Thyroid gland (tissue), 4 donors: ENCODE data around the gene PDLIM4. TPM values are rescaled to one million over a fixed set of nuclear protein-coding genes. Genes with fewer than 3 reads are reported as not detected.

ENCODE experiments used
- DNase-seq, 2 donors: peaks; one replicate each; pipeline ENCODE4 v3.0.0-alpha.2; 2019
- H3K27ac ChIP-seq, 3 donors: fragments of 200-600 bp; sonication (generic); 1 replicate in 2 of 3; 2 replicates in 1 of 3; pipeline ENCODE4 v1.5.1; 2016 to 2019; ENCODE audit warnings: mild to moderate bottlenecking in 1 of 3, moderate library complexity in 1 of 3
- H3K27me3 ChIP-seq: fragments of 200-600 bp; sonication (generic); one replicate; pipeline ENCODE4 v1.5.1; 2019
- H3K36me3 ChIP-seq, 2 donors: fragments of 200-600 bp; sonication (generic); one replicate each; pipeline ENCODE4 v1.5.1; 2016 to 2019
- H3K4me1 ChIP-seq, 2 donors: fragments of 200-600 bp; sonication (generic); one replicate each; pipeline ENCODE4 v1.5.1; 2017 to 2019
- H3K4me3 ChIP-seq, 3 donors: fragments of 200-600 bp; sonication (generic); replicated peaks in 1 of 3; 1 replicate in 2 of 3; 2 replicates in 1 of 3; pipeline ENCODE4 v1.5.1; 2016; ENCODE audit warnings: mild to moderate bottlenecking in 1 of 3
- H3K9me3 ChIP-seq: fragments of 200-600 bp; sonication (generic); one replicate; pipeline ENCODE4 v1.5.1; 2017
- CTCF ChIP-seq, 6 experiments: fragments of 200-600 bp in 3 of 6; fragments of 450-650 bp in 3 of 6; sonication (generic) in 3 of 6; IDR thresholded peaks; one replicate each; pipeline ENCODE4 v1.5.1; 2016 to 2019; ENCODE audit warnings: antibody characterized with exemption in 6 of 6, mild to moderate bottlenecking in 2 of 6, inconsistent platforms in 1 of 6, moderate library complexity in 1 of 6
- POLR2A ChIP-seq, 2 donors: fragments of 450-650 bp; IDR thresholded peaks; one replicate each; pipeline ENCODE4 v1.6.1; 2017; ENCODE audit warnings: antibody characterized with exemption in 2 of 2, mild to moderate bottlenecking in 2 of 2, moderate library complexity in 1 of 2
- WGBS, 2 donors: methylation state at CpG; one replicate each; pipeline ENCODE4 v1.1.5; 2017; 5-methylcytosine and 5-hydroxymethylcytosine counted together
- intact Hi-C: fragments of 100-400 bp; cut with DNase I; formaldehyde crosslinking; loops from one replicate; pipeline ENCODE4 v1.15.1; 2023
- total RNA-seq, 4 donors: library from RNA; depleted of rRNA; stranded (reverse); fragments of >200 nt; gene quantifications; one replicate each; pipeline ENCODE4 v1.2.3, GENCODE V29; 2016

Gene PDLIM4
- total RNA-seq, 4 donors from 2014 or later: 6.0 to 25.4 (median 13.3) TPM

- Histone ChIP-seq H3K36me3 (no peaks in the 10 kb centered on the region), H3K4me1 (no peaks in the 10 kb centered on the region), H3K9me3 (no peaks in the 10 kb centered on the region), H3K4me3 (no peak overlapping the region), H3K27ac (no peak overlapping the region), H3K27me3 (no peaks in the 10 kb centered on the region)
- DNase-seq: no peak
- no peak for TF ChIP-seq POLR2A (IDR thresholded peaks at IDR 0.05)
- no peak for TF ChIP-seq CTCF (IDR thresholded peaks at IDR 0.05)
- intact Hi-C loops: loop anchor here (10.0 kb wide), 1 partner anchor 265 kb away; no protein-coding TSS in a partner anchor
Measured at GRCh38 chr5:132239776-132240175, 17.7 kb upstream of the PDLIM4 start.

GRCh38 chr5:132243366-132243977, 14.0 kb upstream of the PDLIM4 start:
- H3K27ac ChIP-seq: no peak overlapping the region
- no peaks in the 10 kb centered on the region for H3K4me1 ChIP-seq
- no peaks in the 10 kb centered on the region for H3K27me3 ChIP-seq
- H3K36me3 ChIP-seq: no peaks in the 10 kb centered on the region
- intact Hi-C loops: no loop called here
- no peaks in the 10 kb centered on the region for H3K9me3 ChIP-seq
- WGBS, 2 donors: 93 to 94% methylated on average over 3 of the region's 3 CpGs
- no peak overlapping the region for H3K4me3 ChIP-seq
- TF ChIP-seq POLR2A (IDR thresholded peaks at IDR 0.05): no peak
- DNase-seq: no peak

GRCh38 chr5:132245593-132245992, 11.9 kb upstream of the PDLIM4 start:
- no peak overlapping the region for H3K27ac ChIP-seq
- no peak overlapping the region for H3K4me3 ChIP-seq
- H3K27me3 ChIP-seq: no peaks in the 10 kb centered on the region
- H3K4me1 ChIP-seq: no peaks in the 10 kb centered on the region
- intact Hi-C loops: no loop called here
- DNase-seq: no peak
- no peaks in the 10 kb centered on the region for H3K36me3 ChIP-seq
- no peaks in the 10 kb centered on the region for H3K9me3 ChIP-seq
- TF ChIP-seq CTCF (IDR thresholded peaks at IDR 0.05) (no peak), POLR2A (IDR thresholded peaks at IDR 0.05) (no peak)
- WGBS, 2 donors: 79 to 80% methylated on average over 1 of the region's 1 CpG

GRCh38 chr5:132246806-132247205, 10.7 kb upstream of the PDLIM4 start:
- no peaks in the 10 kb centered on the region for H3K27me3 ChIP-seq
- H3K9me3 ChIP-seq: no peaks in the 10 kb centered on the region
- no peak for DNase-seq
- H3K27ac ChIP-seq: no peak overlapping the region
- TF ChIP-seq CTCF (IDR thresholded peaks at IDR 0.05) (no peak), POLR2A (IDR thresholded peaks at IDR 0.05) (no peak)
- H3K4me3 ChIP-seq: no peak overlapping the region
- H3K4me1 ChIP-seq: no peaks in the 10 kb centered on the region
- H3K36me3 ChIP-seq: no peaks in the 10 kb centered on the region
- intact Hi-C loops: no loop called here

GRCh38 chr5:132250547-132250946, 6.9 kb upstream of the PDLIM4 start:
- no peak overlapping the region for H3K27ac ChIP-seq
- H3K27me3 ChIP-seq: no peaks in the 10 kb centered on the region
- WGBS, 2 donors: 70 to 80% methylated on average over 2 of the region's 2 CpGs
- H3K4me3 ChIP-seq: no peak overlapping the region
- no peaks in the 10 kb centered on the region for H3K9me3 ChIP-seq
- intact Hi-C loops: no loop called here
- H3K4me1 ChIP-seq: peaks cover 16 to 24% of the 10 kb centered on the region in 2 donors
- no peak for DNase-seq
- no peak for TF ChIP-seq CTCF (IDR thresholded peaks at IDR 0.05)
- no peak for TF ChIP-seq POLR2A (IDR thresholded peaks at IDR 0.05)
- no peaks in the 10 kb centered on the region for H3K36me3 ChIP-seq
